Adrenal gland (tissue), 12 donors: ENCODE results near the gene ABLIM2. TPM values are rescaled to one million over a fixed set of nuclear protein-coding genes. Genes with fewer than 3 reads are reported as not detected.

Experiments used
- DNase-seq, 7 donors: peaks; one replicate each; pipeline ENCODE4 v3.0.0-alpha.2; 2019 to 2020
- H3K27ac ChIP-seq, 5 donors: fragments of 200-600 bp; sonication (generic) in 4 of 5; 1 replicate in 3 of 5; 2 replicates in 2 of 5; pipeline versions ENCODE4 v1.5.1 to v1.8.0; 2016 to 2020; ENCODE audit warnings: mild to moderate bottlenecking in 1 of 5
- H3K27me3 ChIP-seq: fragments of 200-600 bp; 2 replicates; pipeline ENCODE4 v1.8.0; 2021
- H3K36me3 ChIP-seq, 2 donors: fragments of 200-600 bp; replicated peaks in 1 of 2; 1 replicate in 1 of 2; 2 replicates in 1 of 2; pipeline versions ENCODE4 v1.5.1 to v1.8.0; 2018 to 2022
- H3K4me1 ChIP-seq, 2 donors: fragments of 200-600 bp; replicated peaks in 1 of 2; 1 replicate in 1 of 2; 2 replicates in 1 of 2; pipeline versions ENCODE4 v1.5.1 to v1.8.0; 2018 to 2021
- H3K4me3 ChIP-seq, 4 donors: fragments of 200-600 bp; sonication (generic) in 3 of 4; one replicate each; pipeline ENCODE4 v1.5.1; 2016 to 2018
- H3K9me3 ChIP-seq, 3 donors: fragments of 200-600 bp; sonication (generic) in 1 of 3; replicated peaks in 1 of 3; 1 replicate in 2 of 3; 2 replicates in 1 of 3; pipeline versions ENCODE4 v1.5.1 to v1.8.0; 2016 to 2021
- CTCF ChIP-seq, 6 experiments: fragments of 450-650 bp in 4 of 6; fragments of 200-600 bp in 2 of 6; sonication (generic) in 1 of 6; IDR thresholded peaks; 1 replicate in 5 of 6; 2 replicates in 1 of 6; pipeline versions ENCODE4 v1.5.1 to v1.8.0; 2016 to 2021; ENCODE audit warnings: antibody characterized with exemption in 6 of 6, mild to moderate bottlenecking in 2 of 6, moderate library complexity in 1 of 6
- POLR2A ChIP-seq, 2 donors: fragments of 450-650 bp; IDR thresholded peaks; one replicate each; pipeline ENCODE4 v1.6.1; 2017; ENCODE audit warnings: antibody characterized with exemption in 2 of 2, mild to moderate bottlenecking in 2 of 2, moderate library complexity in 1 of 2
- WGBS, 4 donors: extraction: QIAGEN DNeasy Blood & Tissue Kit in 2 of 4; methylation state at CpG; one replicate each; pipeline versions ENCODE4 v1.1.5 to v1.1.7; 2013 to 2017; 5-methylcytosine and 5-hydroxymethylcytosine counted together
- intact Hi-C, 2 donors: fragments of 100-400 bp; cut with DNase I; formaldehyde crosslinking; loops; one replicate each; pipeline versions ENCODE4 v1.14.1 to v1.15.0; 2022 to 2023
- polyA plus RNA-seq, 3 donors: library from polyadenylated mRNA; stranded (reverse); fragments of 200-250 nt in 2 of 3; fragments of 350-450 nt in 1 of 3; fragmentation: Illumina TruSeq in 1 of 3; extraction: RNeasy Lipid Tissue Mini Kit (QIAGEN cat#74804) in 1 of 3; gene quantifications; one replicate each; pipeline ENCODE4 v1.2.3, GENCODE V29; 2013 to 2014
- total RNA-seq, 9 donors: library from RNA; depleted of rRNA in 4 of 9; stranded (reverse); fragments of >200 nt in 4 of 9; fragments of 120-200 nt in 1 of 9; fragmentation: NEBNext Ultra II Directional in 1 of 9; extraction: Animal tissue kit (Norgen Biotek cat#: 25700) in 1 of 9; gene quantifications; one replicate each; pipeline versions ENCODE4 v1.1.0 to v1.2.4, GENCODE V29; 2013 to 2023
- donor health status: healthy with polysubstance abuse.
- donor health status: Bipolar disorder and iron deficiency.
- donor health status: DM: yes; HTN: yes; CAD: no.
- donor health status: DM: no; HTN: no; CAD: no.
- donor health status: DM: no; HTN: no; CAD: no.
- donor health status: DM: yes; HTN: yes; CAD: no.

Gene ABLIM2
- total and polyA plus RNA-seq, 12 donors = 5.8 to 31.2 (median 14.6) TPM

- no peaks in the 10 kb centered on the region for H3K36me3 ChIP-seq
- H3K27ac ChIP-seq = no peak overlapping the region
- TF ChIP-seq POLR2A (IDR thresholded peaks at IDR 0.05) = no peak
- no peak overlapping the region for H3K4me3 ChIP-seq
- H3K9me3 ChIP-seq = no peaks in the 10 kb centered on the region
- intact Hi-C loops = no loop called here
- no peaks in the 10 kb centered on the region for H3K27me3 ChIP-seq
- peaks cover 13 to 15% of the 10 kb centered on the region in 2 donors for H3K4me1 ChIP-seq
- 85 to 94% (median 89%) methylated on average over 12 to 18 of the region's 18 CpGs for WGBS, 4 donors
- no peak for DNase-seq
These were observed 109.5 kb downstream of the ABLIM2 start for GRCh38 chr4:8048856-8049676.

- peak in 1 of 7 donors; percentile 49 for DNase-seq
- WGBS, 4 donors = 88 to 91% (median 90%) methylated on average over 12 to 21 of the region's 21 CpGs
- TF ChIP-seq POLR2A (IDR thresholded peaks at IDR 0.05) = no peak
- TF ChIP-seq CTCF (IDR thresholded peaks at IDR 0.05) = no peak
- H3K4me3 ChIP-seq = no peak overlapping the region
- H3K4me1 ChIP-seq = peaks cover 13 to 15% of the 10 kb centered on the region in 2 donors
- H3K9me3 ChIP-seq = no peaks in the 10 kb centered on the region
- H3K36me3 ChIP-seq = no peaks in the 10 kb centered on the region
- intact Hi-C loops = no loop called here
- H3K27me3 ChIP-seq = no peaks in the 10 kb centered on the region
- no peak overlapping the region for H3K27ac ChIP-seq
These were observed 110.6 kb downstream of the ABLIM2 start for GRCh38 chr4:8047837-8048678.

- no peak overlapping the region for H3K4me3 ChIP-seq
- H3K4me1 ChIP-seq = peaks cover 13 to 15% of the 10 kb centered on the region in 2 donors
- DNase-seq = no peak
- intact Hi-C loops = no loop called here
- H3K27me3 ChIP-seq = no peaks in the 10 kb centered on the region
- no peaks in the 10 kb centered on the region for H3K36me3 ChIP-seq
- no peak overlapping the region for H3K27ac ChIP-seq
- TF ChIP-seq CTCF (IDR thresholded peaks at IDR 0.05) (no peak), POLR2A (IDR thresholded peaks at IDR 0.05) (no peak)
- H3K9me3 ChIP-seq = no peaks in the 10 kb centered on the region
- WGBS, 4 donors = 87 to 94% (median 91%) methylated on average over 18 to 20 of the region's 20 CpGs
These were observed 111.6 kb downstream of the ABLIM2 start for GRCh38 chr4:8046925-8047541.

GRCh38 chr4:8045909-8046308 is 112.7 kb downstream of the ABLIM2 start:
- WGBS, 4 donors = 94 to 98% (median 97%) methylated on average over 6 to 7 of the region's 7 CpGs
- H3K4me1 ChIP-seq = peaks cover 9 to 11% of the 10 kb centered on the region in 2 donors
- no peaks in the 10 kb centered on the region for H3K36me3 ChIP-seq

More at GRCh38 chr4:8045909-8046308, 112.7 kb downstream of the ABLIM2 start:
- no peak for DNase-seq
- Histone ChIP-seq H3K27ac (no peak overlapping the region), H3K4me3 (no peak overlapping the region), H3K9me3 (no peaks in the 10 kb centered on the region), H3K27me3 (no peaks in the 10 kb centered on the region)
- intact Hi-C loops = no loop called here
- TF ChIP-seq CTCF (IDR thresholded peaks at IDR 0.05) (no peak), POLR2A (IDR thresholded peaks at IDR 0.05) (no peak)
